HepG2 (cell line): Measurements from ENCODE around the gene SURF6. TPM values are rescaled to one million over a fixed set of nuclear protein-coding genes. Genes with fewer than 3 reads are reported as not detected.

Experiments
- ARID3A ChIP-seq: IDR thresholded peaks from 2 replicates; pipeline ENCODE4 v1.6.1; 2012; ENCODE audit warnings: low read depth, low read length, improper control_type of control experiment
- ARID4A ChIP-seq: sonication (generic); formaldehyde crosslinking; IDR thresholded peaks from 2 replicates; pipeline ENCODE4 v1.5.0; 2020; ENCODE audit warnings: mild to moderate bottlenecking, missing genetic modification reagents, borderline replicate concordance
- MAF1 ChIP-seq: sonication (generic); formaldehyde crosslinking; IDR thresholded peaks from 2 replicates; pipeline ENCODE4 v1.5.0; 2020; ENCODE audit warnings: missing genetic modification reagents, borderline replicate concordance
- NFATC3 ChIP-seq: sonication (generic); formaldehyde crosslinking; IDR thresholded peaks from 2 replicates; pipeline ENCODE4 v1.5.1; 2020; ENCODE audit warnings: mild to moderate bottlenecking, missing genetic modification reagents
- NFE2L1 ChIP-seq: sonication (generic); formaldehyde crosslinking; IDR thresholded peaks from 2 replicates; pipeline ENCODE4 v1.4.0; 2020; ENCODE audit warnings: missing genetic modification reagents, mild to moderate bottlenecking, borderline replicate concordance
- NR2F6 ChIP-seq, 2 experiments: IDR thresholded peaks; 2 replicates each; pipeline ENCODE4 v1.6.1; 2016; ENCODE audit warnings: antibody characterized with exemption in 1 of 2, mild to moderate bottlenecking in 1 of 2
- PAXIP1 ChIP-seq: sonication (generic); formaldehyde crosslinking; conservative IDR thresholded peaks from 2 replicates; pipeline ENCODE4 v1.4.0; 2020; ENCODE audit warnings: mild to moderate bottlenecking, missing genetic modification reagents, moderate library complexity
- THAP9 ChIP-seq: sonication (generic); formaldehyde crosslinking; IDR thresholded peaks from 2 replicates; pipeline ENCODE4; 2020; ENCODE audit warnings: missing genetic modification reagents, mild to moderate bottlenecking, borderline replicate concordance
- ZBTB7B ChIP-seq: sonication (generic); formaldehyde crosslinking; IDR thresholded peaks from 2 replicates; pipeline ENCODE4 v1.4.0; 2020; ENCODE audit warnings: missing genetic modification reagents
- ZNF451 ChIP-seq: sonication (generic); formaldehyde crosslinking; IDR thresholded peaks from 2 replicates; pipeline ENCODE4 v1.5.0; 2020; ENCODE audit warnings: mild to moderate bottlenecking, missing genetic modification reagents
- polyA plus RNA-seq, 8 experiments: library from polyadenylated mRNA; depleted of rRNA in 3 of 8; stranded (reverse) in 7 of 8; unstranded in 1 of 8; fragments of >200 nt; fragmentation: Illumina TruSeq in 4 of 8; extraction: Trizol in 4 of 8; gene quantifications; 2 replicates each; pipeline versions ENCODE4 v1.2.1 to v1.2.3, GENCODE V29; 2011 to 2016; ENCODE audit warnings: low read depth in 4 of 8, missing spikeins in 1 of 8, mixed read lengths in 1 of 8; ENCODE audit not compliant: insufficient read depth in 1 of 8
- total RNA-seq, 5 experiments: library from RNA; depleted of rRNA; stranded (reverse); fragments of >200 nt; fragmentation: Illumina TruSeq; extraction: Trizol; gene quantifications; 2 replicates each; pipeline ENCODE4 v1.2.3, GENCODE V29; 2016; ENCODE audit warnings: low read depth in 1 of 5
- TF ChIP-seq, protein P1 (sequence below): sonication (generic); formaldehyde crosslinking; IDR thresholded peaks from 2 replicates; pipeline ENCODE4 v1.4.0; 2020; ENCODE audit warnings: missing genetic modification reagents

The SURF6 gene
- total and polyA plus RNA-seq, 2 of the 13 experiments (the other 11 are each of a cell fraction or from before 2014, with no cell fraction given), result 5.9 to 14.7 TPM

GRCh38 chr9:133347985-133348717 is 12.2 kb upstream of the SURF6 start, which contains the start of the genes MED22 and RPL7A (continued):
- TF ChIP-seq ARID4A (CRISPR knock-in tag) (peak; percentile 89), NR2F6 (IDR thresholded peaks at IDR 0.05) (no peak; the same call in 1 of the 2 replicates), NR2F6 (CRISPR knock-in tag; IDR thresholded peaks at IDR 0.05) (peak; percentile 30; the same call in 1 of the 2 replicates), ZNF451 (no peak), THAP9 (CRISPR knock-in tag) (peak; percentile 68; the same call in 1 of the 2 replicates), ZBTB7B (CRISPR knock-in tag) (no peak), NFE2L1 (no peak), MAF1 (no peak), ARID3A (peak; percentile 50; the same call in 1 of the 2 replicates), NFATC3 (peak; percentile 74; the same call in 1 of the 2 replicates), PAXIP1 (CRISPR knock-in tag) (no peak)
- TF ChIP-seq, protein P1, sequence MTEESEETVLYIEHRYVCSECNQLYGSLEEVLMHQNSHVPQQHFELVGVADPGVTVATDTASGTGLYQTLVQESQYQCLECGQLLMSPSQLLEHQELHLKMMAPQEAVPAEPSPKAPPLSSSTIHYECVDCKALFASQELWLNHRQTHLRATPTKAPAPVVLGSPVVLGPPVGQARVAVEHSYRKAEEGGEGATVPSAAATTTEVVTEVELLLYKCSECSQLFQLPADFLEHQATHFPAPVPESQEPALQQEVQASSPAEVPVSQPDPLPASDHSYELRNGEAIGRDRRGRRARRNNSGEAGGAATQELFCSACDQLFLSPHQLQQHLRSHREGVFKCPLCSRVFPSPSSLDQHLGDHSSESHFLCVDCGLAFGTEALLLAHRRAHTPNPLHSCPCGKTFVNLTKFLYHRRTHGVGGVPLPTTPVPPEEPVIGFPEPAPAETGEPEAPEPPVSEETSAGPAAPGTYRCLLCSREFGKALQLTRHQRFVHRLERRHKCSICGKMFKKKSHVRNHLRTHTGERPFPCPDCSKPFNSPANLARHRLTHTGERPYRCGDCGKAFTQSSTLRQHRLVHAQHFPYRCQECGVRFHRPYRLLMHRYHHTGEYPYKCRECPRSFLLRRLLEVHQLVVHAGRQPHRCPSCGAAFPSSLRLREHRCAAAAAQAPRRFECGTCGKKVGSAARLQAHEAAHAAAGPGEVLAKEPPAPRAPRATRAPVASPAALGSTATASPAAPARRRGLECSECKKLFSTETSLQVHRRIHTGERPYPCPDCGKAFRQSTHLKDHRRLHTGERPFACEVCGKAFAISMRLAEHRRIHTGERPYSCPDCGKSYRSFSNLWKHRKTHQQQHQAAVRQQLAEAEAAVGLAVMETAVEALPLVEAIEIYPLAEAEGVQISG (CRISPR knock-in tag), result peak; percentile 76
